HepG2 (cell line): ENCODE results near the gene GPR65. TPM values are rescaled to one million over a fixed set of nuclear protein-coding genes. Genes with fewer than 3 reads are reported as not detected.

Experiments
- MAZ ChIP-seq, 2 experiments: sonication (generic) in 1 of 2; formaldehyde crosslinking in 1 of 2; IDR thresholded peaks; 2 replicates each; pipeline versions ENCODE4 v1.5.0 to v1.6.1; 2012 to 2020; ENCODE audit warnings: low read depth in 2 of 2, mild to moderate bottlenecking in 2 of 2, borderline replicate concordance in 1 of 2, improper control_type of control experiment in 1 of 2, low read length in 1 of 2, missing genetic modification reagents in 1 of 2, moderate library complexity in 1 of 2
- MEF2D ChIP-seq: sonication (generic); formaldehyde crosslinking; IDR thresholded peaks from 2 replicates; pipeline ENCODE4 v1.5.1; 2020; ENCODE audit warnings: mild to moderate bottlenecking, missing genetic modification reagents
- MZF1 ChIP-seq: sonication (generic); formaldehyde crosslinking; IDR thresholded peaks from 2 replicates; pipeline ENCODE4 v1.8.1; 2023; ENCODE audit warnings: mild to moderate bottlenecking, missing genetic modification reagents, borderline replicate concordance
- NR2F1 ChIP-seq, 2 experiments: fragments of 450-650 bp in 1 of 2; formaldehyde crosslinking in 1 of 2; IDR thresholded peaks; 2 replicates each; pipeline versions ENCODE4 v1.5.0 to v1.6.1; 2016 to 2020; ENCODE audit warnings: mild to moderate bottlenecking in 1 of 2, missing compliant biosample characterization in 1 of 2, missing genetic modification reagents in 1 of 2, moderate library complexity in 1 of 2
- PITX1 ChIP-seq: sonication (generic); formaldehyde crosslinking; IDR thresholded peaks from 2 replicates; pipeline ENCODE4 v1.5.1; 2020; ENCODE audit warnings: mild to moderate bottlenecking, missing genetic modification reagents
- SMARCE1 ChIP-seq: fragments of 450-650 bp; IDR thresholded peaks from 2 replicates; pipeline ENCODE4 v1.6.1; 2017; ENCODE audit warnings: borderline replicate concordance
- SP2 ChIP-seq: sonication (generic); formaldehyde crosslinking; IDR thresholded peaks from 2 replicates; pipeline ENCODE4 v1.5.1; 2020; ENCODE audit warnings: mild to moderate bottlenecking, missing genetic modification reagents
- THAP11 ChIP-seq: IDR thresholded peaks from 2 replicates; pipeline ENCODE4 v1.6.1; 2016; ENCODE audit warnings: missing biosample characterization, missing genetic modification reagents
- ZNF672 ChIP-seq: sonication (generic); formaldehyde crosslinking; IDR thresholded peaks from 2 replicates; pipeline ENCODE4 v1.8.1; 2022; ENCODE audit warnings: missing genetic modification reagents
- polyA plus RNA-seq, 8 experiments: library from polyadenylated mRNA; depleted of rRNA in 3 of 8; stranded (reverse) in 7 of 8; unstranded in 1 of 8; fragments of >200 nt; fragmentation: Illumina TruSeq in 4 of 8; extraction: Trizol in 4 of 8; gene quantifications; 2 replicates each; pipeline versions ENCODE4 v1.2.1 to v1.2.3, GENCODE V29; 2011 to 2016; ENCODE audit warnings: low read depth in 4 of 8, missing spikeins in 1 of 8, mixed read lengths in 1 of 8; ENCODE audit not compliant: insufficient read depth in 1 of 8
- total RNA-seq, 5 experiments: library from RNA; depleted of rRNA; stranded (reverse); fragments of >200 nt; fragmentation: Illumina TruSeq; extraction: Trizol; gene quantifications; 2 replicates each; pipeline ENCODE4 v1.2.3, GENCODE V29; 2016; ENCODE audit warnings: low read depth in 1 of 5
- TF ChIP-seq, protein P1 (sequence below): fragments of 450-650 bp; IDR thresholded peaks from 2 replicates; pipeline ENCODE4 v1.6.1; 2017; ENCODE audit warnings: mild to moderate bottlenecking
- TF ChIP-seq, protein P2 (sequence below): sonication (generic); formaldehyde crosslinking; IDR thresholded peaks from 2 replicates; pipeline ENCODE4 v1.5.0; 2020; ENCODE audit warnings: mild to moderate bottlenecking, missing genetic modification reagents, borderline replicate concordance
- TF ChIP-seq, protein P3 (sequence below): sonication (generic); formaldehyde crosslinking; IDR thresholded peaks from 2 replicates; pipeline ENCODE4 v1.8.0; 2022; ENCODE audit warnings: mild to moderate bottlenecking, missing genetic modification reagents, borderline replicate concordance
- TF ChIP-seq, protein P4 (sequence below): sonication (generic); formaldehyde crosslinking; IDR thresholded peaks from 2 replicates; pipeline ENCODE4 v1.5.1; 2020; ENCODE audit warnings: mild to moderate bottlenecking, moderate library complexity, missing genetic modification reagents
- TF ChIP-seq, protein P5 (sequence below): sonication (generic); formaldehyde crosslinking; IDR thresholded peaks from 2 replicates; pipeline ENCODE4 v1.4.0; 2020; ENCODE audit warnings: missing genetic modification reagents
- TF ChIP-seq, protein P6 (sequence below): sonication (generic); formaldehyde crosslinking; IDR thresholded peaks from 2 replicates; pipeline ENCODE4 v1.8.1; 2023; ENCODE audit warnings: mild to moderate bottlenecking, moderate library complexity, missing genetic modification reagents

GPR65 gene
- total and polyA plus RNA-seq, 2 of the 13 experiments (the other 11 are each of a cell fraction or from before 2014, with no cell fraction given) = not detected

DNA sequence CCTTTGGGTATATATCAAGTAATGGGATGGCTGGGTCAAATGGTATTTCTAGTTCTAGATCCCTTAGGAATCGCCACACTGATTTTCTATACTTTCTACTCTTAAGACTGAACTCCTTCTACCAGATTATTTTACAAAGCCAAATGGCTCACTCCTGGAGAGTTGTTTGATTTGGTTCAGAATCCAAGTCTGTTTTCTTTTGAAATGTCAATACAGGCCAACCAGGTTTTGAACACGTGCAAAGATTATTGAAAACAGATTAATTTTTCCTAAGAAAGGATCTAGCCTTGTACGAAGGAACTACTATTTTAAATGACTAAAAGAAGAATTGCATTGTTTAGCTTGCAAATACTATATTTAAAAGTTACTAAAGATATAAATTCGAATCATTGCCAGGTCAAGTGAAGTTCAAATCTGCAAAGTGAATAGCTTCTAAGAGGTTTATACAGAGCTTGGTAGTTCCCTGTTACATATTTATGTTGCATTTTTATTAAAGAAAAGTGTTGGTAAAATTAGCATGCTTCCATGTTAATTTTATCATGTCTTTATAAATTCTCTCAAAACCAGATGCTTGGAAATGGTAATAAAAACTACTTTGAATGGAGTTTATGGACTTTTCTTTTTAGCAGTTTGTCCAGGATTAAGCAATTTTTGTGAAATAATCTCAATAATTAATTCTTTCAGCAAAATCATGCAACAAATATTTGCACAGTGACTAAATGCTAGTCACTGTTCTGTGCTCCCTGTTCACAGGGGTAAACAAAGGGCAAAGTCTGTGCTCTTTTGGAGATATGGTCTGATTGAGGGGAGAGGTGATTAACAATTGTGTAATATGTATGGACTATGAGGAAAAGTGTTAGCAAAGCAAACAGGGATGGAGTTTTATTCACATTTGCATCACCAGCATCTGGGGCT, 38.9 kb downstream of the GPR65 start (continued):
- TF ChIP-seq, protein P1, sequence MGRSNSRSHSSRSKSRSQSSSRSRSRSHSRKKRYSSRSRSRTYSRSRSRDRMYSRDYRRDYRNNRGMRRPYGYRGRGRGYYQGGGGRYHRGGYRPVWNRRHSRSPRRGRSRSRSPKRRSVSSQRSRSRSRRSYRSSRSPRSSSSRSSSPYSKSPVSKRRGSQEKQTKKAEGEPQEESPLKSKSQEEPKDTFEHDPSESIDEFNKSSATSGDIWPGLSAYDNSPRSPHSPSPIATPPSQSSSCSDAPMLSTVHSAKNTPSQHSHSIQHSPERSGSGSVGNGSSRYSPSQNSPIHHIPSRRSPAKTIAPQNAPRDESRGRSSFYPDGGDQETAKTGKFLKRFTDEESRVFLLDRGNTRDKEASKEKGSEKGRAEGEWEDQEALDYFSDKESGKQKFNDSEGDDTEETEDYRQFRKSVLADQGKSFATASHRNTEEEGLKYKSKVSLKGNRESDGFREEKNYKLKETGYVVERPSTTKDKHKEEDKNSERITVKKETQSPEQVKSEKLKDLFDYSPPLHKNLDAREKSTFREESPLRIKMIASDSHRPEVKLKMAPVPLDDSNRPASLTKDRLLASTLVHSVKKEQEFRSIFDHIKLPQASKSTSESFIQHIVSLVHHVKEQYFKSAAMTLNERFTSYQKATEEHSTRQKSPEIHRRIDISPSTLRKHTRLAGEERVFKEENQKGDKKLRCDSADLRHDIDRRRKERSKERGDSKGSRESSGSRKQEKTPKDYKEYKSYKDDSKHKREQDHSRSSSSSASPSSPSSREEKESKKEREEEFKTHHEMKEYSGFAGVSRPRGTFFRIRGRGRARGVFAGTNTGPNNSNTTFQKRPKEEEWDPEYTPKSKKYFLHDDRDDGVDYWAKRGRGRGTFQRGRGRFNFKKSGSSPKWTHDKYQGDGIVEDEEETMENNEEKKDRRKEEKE = no peak
- TF ChIP-seq, protein P2, sequence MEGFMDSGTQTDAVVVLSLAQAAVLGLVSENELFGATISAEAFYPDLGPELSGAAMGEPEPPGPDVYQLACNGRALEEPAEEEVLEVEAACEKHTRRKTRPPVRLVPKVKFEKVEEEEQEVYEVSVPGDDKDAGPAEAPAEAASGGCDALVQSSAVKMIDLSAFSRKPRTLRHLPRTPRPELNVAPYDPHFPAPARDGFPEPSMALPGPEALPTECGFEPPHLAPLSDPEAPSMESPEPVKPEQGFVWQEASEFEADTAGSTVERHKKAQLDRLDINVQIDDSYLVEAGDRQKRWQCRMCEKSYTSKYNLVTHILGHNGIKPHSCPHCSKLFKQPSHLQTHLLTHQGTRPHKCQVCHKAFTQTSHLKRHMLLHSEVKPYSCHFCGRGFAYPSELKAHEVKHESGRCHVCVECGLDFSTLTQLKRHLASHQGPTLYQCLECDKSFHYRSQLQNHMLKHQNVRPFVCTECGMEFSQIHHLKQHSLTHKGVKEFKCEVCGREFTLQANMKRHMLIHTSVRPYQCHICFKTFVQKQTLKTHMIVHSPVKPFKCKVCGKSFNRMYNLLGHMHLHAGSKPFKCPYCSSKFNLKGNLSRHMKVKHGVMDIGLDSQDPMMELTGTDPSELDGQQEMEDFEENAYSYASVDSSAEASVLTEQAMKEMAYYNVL (CRISPR knock-in tag) = peak; percentile 74; the same call in 1 of the 2 replicates
- TF ChIP-seq PITX1 (peak; percentile 94), MEF2D (CRISPR knock-in tag) (0 out of 2 replicates have a peak, but pooled peaks have one; percentile 40), ZNF672 (CRISPR knock-in tag) (no peak), SMARCE1 (peak; percentile 77; the same call in 1 of the 2 replicates), NR2F1 (CRISPR knock-in tag; IDR thresholded peaks at IDR 0.05) (peak; percentile 58 to 87; a peak in 3 of 4 replicates), MAZ (IDR thresholded peaks at IDR 0.05; ENCODE audit: borderline replicate concordance, low read depth, low read length) (peak; percentile 37; the same call in 1 of the 2 replicates), MAZ (CRISPR knock-in tag; IDR thresholded peaks at IDR 0.05; ENCODE audit: low read depth) (peak; percentile 64), MZF1 (CRISPR knock-in tag) (no peak), THAP11 (CRISPR knock-in tag) (peak; percentile 67), SP2 (CRISPR knock-in tag) (no peak)
- TF ChIP-seq, protein P3, sequence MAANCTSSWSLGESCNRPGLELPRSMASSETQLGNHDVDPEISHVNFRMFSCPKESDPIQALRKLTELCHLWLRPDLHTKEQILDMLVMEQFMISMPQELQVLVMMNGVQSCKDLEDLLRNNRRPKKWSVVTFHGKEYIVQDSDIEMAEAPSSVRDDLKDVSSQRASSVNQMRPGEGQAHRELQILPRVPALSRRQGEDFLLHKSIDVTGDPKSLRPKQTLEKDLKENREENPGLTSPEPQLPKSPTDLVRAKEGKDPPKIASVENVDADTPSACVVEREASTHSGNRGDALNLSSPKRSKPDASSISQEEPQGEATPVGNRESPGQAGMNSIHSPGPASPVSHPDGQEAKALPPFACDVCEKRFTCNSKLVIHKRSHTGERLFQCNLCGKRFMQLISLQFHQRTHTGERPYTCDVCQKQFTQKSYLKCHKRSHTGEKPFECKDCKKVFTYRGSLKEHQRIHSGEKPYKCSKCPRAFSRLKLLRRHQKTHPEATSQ (CRISPR knock-in tag) = peak; percentile 84; the same call in 1 of the 2 replicates
- TF ChIP-seq, protein P4, sequence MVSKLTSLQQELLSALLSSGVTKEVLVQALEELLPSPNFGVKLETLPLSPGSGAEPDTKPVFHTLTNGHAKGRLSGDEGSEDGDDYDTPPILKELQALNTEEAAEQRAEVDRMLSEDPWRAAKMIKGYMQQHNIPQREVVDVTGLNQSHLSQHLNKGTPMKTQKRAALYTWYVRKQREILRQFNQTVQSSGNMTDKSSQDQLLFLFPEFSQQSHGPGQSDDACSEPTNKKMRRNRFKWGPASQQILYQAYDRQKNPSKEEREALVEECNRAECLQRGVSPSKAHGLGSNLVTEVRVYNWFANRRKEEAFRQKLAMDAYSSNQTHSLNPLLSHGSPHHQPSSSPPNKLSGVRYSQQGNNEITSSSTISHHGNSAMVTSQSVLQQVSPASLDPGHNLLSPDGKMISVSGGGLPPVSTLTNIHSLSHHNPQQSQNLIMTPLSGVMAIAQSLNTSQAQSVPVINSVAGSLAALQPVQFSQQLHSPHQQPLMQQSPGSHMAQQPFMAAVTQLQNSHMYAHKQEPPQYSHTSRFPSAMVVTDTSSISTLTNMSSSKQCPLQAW (CRISPR knock-in tag) = peak; percentile 67; the same call in 1 of the 2 replicates
- TF ChIP-seq, protein P5, sequence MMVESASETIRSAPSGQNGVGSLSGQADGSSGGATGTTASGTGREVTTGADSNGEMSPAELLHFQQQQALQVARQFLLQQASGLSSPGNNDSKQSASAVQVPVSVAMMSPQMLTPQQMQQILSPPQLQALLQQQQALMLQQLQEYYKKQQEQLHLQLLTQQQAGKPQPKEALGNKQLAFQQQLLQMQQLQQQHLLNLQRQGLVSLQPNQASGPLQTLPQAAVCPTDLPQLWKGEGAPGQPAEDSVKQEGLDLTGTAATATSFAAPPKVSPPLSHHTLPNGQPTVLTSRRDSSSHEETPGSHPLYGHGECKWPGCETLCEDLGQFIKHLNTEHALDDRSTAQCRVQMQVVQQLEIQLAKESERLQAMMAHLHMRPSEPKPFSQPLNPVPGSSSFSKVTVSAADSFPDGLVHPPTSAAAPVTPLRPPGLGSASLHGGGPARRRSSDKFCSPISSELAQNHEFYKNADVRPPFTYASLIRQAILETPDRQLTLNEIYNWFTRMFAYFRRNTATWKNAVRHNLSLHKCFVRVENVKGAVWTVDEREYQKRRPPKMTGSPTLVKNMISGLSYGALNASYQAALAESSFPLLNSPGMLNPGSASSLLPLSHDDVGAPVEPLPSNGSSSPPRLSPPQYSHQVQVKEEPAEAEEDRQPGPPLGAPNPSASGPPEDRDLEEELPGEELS (CRISPR knock-in tag) = peak; percentile 99
- TF ChIP-seq, protein P6, sequence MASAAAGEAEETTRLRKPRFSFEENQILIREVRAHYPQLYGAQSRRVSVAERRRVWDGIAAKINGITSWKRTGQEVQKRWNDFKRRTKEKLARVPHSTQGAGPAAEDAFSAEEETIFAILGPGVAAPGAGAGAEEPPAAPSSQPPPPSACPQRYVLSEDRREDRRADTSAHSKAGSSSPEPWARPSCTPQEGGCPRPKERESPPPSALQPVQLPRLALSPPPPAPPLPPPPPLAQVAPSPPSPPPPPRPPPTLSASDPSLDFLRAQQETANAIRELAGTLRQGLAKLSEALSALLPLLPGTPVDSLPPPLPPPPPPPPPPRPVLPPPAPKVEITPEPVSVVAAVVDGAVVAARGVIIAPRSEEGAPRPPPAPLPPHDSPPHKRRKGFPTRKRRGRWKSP (CRISPR knock-in tag) = peak; percentile 38; the same call in 1 of the 2 replicates
